Measurements from ENCODE around the gene COX5B.
"Not testable (repeated sequence)": the region's sequence is repeated elsewhere in the genome, so short reads cannot be mapped to it uniquely, and the experiment has no call there.

The COX5B gene

GRCh38 chr2:97662895-97663625 lies 17.2 kb downstream of the COX5B start:
- DNase-seq (ENCODE audit: low read depth): peak; percentile 86
- H3K4me1 ChIP-seq (ENCODE audit: control insufficient read depth, insufficient read depth, low read length): peaks cover 31% of the 10 kb centered on the region
- no peaks in the 10 kb centered on the region for H3K27me3 ChIP-seq (replicated peaks; ENCODE audit: control insufficient read depth, insufficient read depth, low read length)
- peak overlapping the region; percentile 83 for H3K4me3 ChIP-seq (ENCODE audit: low read length)
- H3K9ac ChIP-seq (ENCODE audit: low read length): peak overlapping the region; percentile 87
- peaks cover 11% of the 10 kb centered on the region for H3K36me3 ChIP-seq (ENCODE audit: control insufficient read depth, insufficient read depth, low read length, severe bottlenecking)
- H3K9me3 ChIP-seq (ENCODE audit: control insufficient read depth, low read length): no peaks in the 10 kb centered on the region

DNA sequence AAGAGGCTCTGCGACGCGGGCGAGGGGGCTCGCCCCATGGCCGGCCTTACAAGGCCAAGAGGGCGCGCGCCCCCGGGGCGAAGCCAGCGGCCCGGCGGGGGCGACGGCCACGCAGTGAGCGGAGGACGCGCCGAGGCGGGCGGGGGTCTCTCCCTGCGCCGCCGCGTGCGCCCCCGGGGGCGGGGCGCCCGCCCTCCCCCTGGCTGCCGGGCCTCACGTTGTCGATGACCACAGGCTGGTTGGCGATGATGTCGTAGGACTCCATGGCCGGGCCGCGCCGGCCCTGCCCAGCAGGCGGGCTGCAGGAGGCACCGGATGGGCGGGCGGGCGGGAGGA lies 17.7 kb downstream of the COX5B start:
- Histone ChIP-seq H3K36me3 (ENCODE audit: control insufficient read depth, insufficient read depth, low read length, severe bottlenecking) (peaks cover 6% of the 10 kb centered on the region), H3K27me3 (replicated peaks; ENCODE audit: control insufficient read depth, insufficient read depth, low read length) (no peaks in the 10 kb centered on the region), H3K4me1 (ENCODE audit: control insufficient read depth, insufficient read depth, low read length) (peaks cover 31% of the 10 kb centered on the region)

GRCh38 chr2:97663962-97664635 lies 18.2 kb downstream of the COX5B start, which contains the start of gene ACTR1B:
Gene ACTR1B, minus strand, starts transcription at chr2:97664044. Its CDS starts 154 bp downstream, at chr2:97663890.
- H3K9ac ChIP-seq (ENCODE audit: low read length): peak within 1 kb of the TSS; percentile 87
- H3K4me3 ChIP-seq (ENCODE audit: low read length): peak within 1 kb of the TSS; percentile 83
- H3K9me3 ChIP-seq (ENCODE audit: control insufficient read depth, low read length): no peaks in the 10 kb centered on the region
- H3K36me3 ChIP-seq (ENCODE audit: control insufficient read depth, insufficient read depth, low read length, severe bottlenecking): peaks cover under 1% of the 10 kb centered on the region
- peak; percentile 98 for DNase-seq (ENCODE audit: low read depth)
- H3K4me1 ChIP-seq (ENCODE audit: control insufficient read depth, insufficient read depth, low read length): peaks cover 31% of the 10 kb centered on the region
- H3K27me3 ChIP-seq (replicated peaks; ENCODE audit: control insufficient read depth, insufficient read depth, low read length): no peaks in the 10 kb centered on the region

More for the DNA sequence above, 17.7 kb downstream of the COX5B start:
- Histone ChIP-seq H3K9ac (ENCODE audit: low read length) (peak overlapping the region; percentile 87), H3K4me3 (ENCODE audit: low read length) (peak overlapping the region; percentile 83), H3K9me3 (ENCODE audit: control insufficient read depth, low read length) (no peaks in the 10 kb centered on the region)
- no peak for DNase-seq (ENCODE audit: low read depth)

GRCh38 chr2:97664636-97664970 lies 18.7 kb downstream of the COX5B start:
- Histone ChIP-seq H3K27me3 (replicated peaks; ENCODE audit: control insufficient read depth, insufficient read depth, low read length) (no peaks in the 10 kb centered on the region), H3K9ac (ENCODE audit: low read length) (peak overlapping the region; percentile 80), H3K4me3 (ENCODE audit: low read length) (peak overlapping the region; percentile 83), H3K9me3 (ENCODE audit: control insufficient read depth, low read length) (no peaks in the 10 kb centered on the region), H3K36me3 (ENCODE audit: control insufficient read depth, insufficient read depth, low read length, severe bottlenecking) (no peaks in the 10 kb centered on the region), H3K4me1 (ENCODE audit: control insufficient read depth, insufficient read depth, low read length) (peaks cover 31% of the 10 kb centered on the region)
- DNase-seq (ENCODE audit: low read depth): no peak

DNA sequence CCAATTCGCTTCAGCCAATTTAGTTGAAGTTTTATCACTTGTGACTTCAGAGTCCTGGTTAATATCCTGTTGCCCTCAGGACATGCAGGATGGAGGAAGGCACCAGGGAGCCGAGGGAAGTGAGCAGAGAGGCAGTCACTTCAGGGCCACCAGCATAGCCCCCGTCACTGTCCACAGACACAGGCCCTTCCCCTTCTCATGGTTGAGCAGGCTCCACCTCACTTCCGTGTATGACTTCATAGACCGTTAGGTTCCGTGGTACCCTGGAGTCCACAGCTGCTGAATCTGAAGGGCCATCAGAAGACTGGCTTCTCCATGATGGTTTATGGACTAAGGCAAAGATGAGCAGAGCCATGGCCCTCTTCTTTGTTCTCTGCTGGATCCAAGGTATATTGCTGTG lies 23.6 kb downstream of the COX5B start, which contains the start of gene C2orf92:
Gene C2orf92, plus strand, starts transcription at position 266 of the 400 bp plus-strand sequence. Its CDS starts 76 bp downstream, at position 342.
- Histone ChIP-seq H3K36me3 (ENCODE audit: control insufficient read depth, insufficient read depth, low read length, severe bottlenecking) (no peaks in the 10 kb centered on the region), H3K9ac (ENCODE audit: low read length) (no peak within 1 kb of the TSS), H3K9me3 (ENCODE audit: control insufficient read depth, low read length) (no peaks in the 10 kb centered on the region), H3K4me1 (ENCODE audit: control insufficient read depth, insufficient read depth, low read length) (peaks cover 5% of the 10 kb centered on the region), H3K4me3 (ENCODE audit: low read length) (no peak within 1 kb of the TSS), H3K27me3 (replicated peaks; ENCODE audit: control insufficient read depth, insufficient read depth, low read length) (no peaks in the 10 kb centered on the region)
- no peak for DNase-seq (ENCODE audit: low read depth)

- Histone ChIP-seq H3K9ac (ENCODE audit: low read length) (no peak overlapping the region), H3K36me3 (ENCODE audit: control insufficient read depth, insufficient read depth, low read length, severe bottlenecking) (no peaks in the 10 kb centered on the region), H3K4me3 (ENCODE audit: low read length) (no peak overlapping the region), H3K4me1 (ENCODE audit: control insufficient read depth, insufficient read depth, low read length) (no peaks in the 10 kb centered on the region), H3K9me3 (ENCODE audit: control insufficient read depth, low read length) (no peaks in the 10 kb centered on the region), H3K27me3 (replicated peaks; ENCODE audit: control insufficient read depth, insufficient read depth, low read length) (no peaks in the 10 kb centered on the region)
- no peak for DNase-seq (ENCODE audit: low read depth)
These were observed 24.6 kb downstream of the COX5B start for GRCh38 chr2:97670471-97670870.

DNA sequence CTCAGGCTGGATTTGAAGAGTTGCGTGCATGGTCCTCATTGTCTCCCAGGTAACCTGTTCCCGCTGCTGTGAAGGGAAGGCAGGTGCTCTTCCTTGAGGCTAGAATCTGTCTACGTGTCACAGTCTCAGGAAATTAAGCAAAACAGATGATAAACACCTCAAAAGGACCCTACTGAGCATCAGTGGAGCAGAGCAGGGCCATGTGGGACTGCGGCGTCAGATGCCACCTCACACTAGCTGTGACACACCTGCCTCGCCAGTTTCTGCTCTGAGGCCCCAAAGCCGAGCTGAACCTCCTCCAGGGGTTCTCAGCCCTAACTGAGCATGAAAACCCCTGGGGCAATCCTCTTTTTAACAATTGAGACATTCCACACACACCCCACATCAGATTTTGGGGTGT lies 25.7 kb downstream of the COX5B start:
- no peaks in the 10 kb centered on the region for H3K9me3 ChIP-seq (ENCODE audit: control insufficient read depth, low read length)
- H3K36me3 ChIP-seq (ENCODE audit: control insufficient read depth, insufficient read depth, low read length, severe bottlenecking): no peaks in the 10 kb centered on the region
- no peak overlapping the region for H3K9ac ChIP-seq (ENCODE audit: low read length)
- no peaks in the 10 kb centered on the region for H3K4me1 ChIP-seq (ENCODE audit: control insufficient read depth, insufficient read depth, low read length)
- H3K4me3 ChIP-seq (ENCODE audit: low read length): no peak overlapping the region
- DNase-seq (ENCODE audit: low read depth): no peak
- no peaks in the 10 kb centered on the region for H3K27me3 ChIP-seq (replicated peaks; ENCODE audit: control insufficient read depth, insufficient read depth, low read length)

DNA sequence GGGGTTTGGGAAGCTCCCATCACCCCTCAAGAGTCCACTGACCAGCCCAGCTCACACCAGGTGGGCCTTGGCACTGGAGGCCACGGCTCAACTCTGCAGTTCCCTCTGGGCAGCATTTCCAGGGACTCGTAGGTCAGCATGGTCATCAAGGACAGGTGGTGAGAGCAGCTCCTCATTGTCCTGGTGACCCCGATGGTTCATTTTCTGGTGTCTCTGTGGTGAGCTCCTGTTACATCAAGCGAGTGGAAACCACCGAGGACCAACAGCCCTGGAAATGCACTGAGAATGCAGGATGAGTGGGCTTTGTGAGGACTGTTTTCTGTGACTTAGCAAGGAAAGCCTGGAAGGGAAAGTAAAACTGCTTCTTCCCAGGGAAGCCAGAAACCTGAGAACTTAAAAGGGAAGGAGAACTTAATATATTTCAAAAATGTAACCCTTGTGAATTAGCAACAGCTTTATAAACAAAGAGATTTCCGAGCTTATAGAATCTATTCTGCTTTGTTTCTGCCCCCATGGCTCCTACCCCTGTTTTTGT lies 26.8 kb downstream of the COX5B start:
- not testable (repeated sequence) for H3K4me1 ChIP-seq (ENCODE audit: control insufficient read depth, insufficient read depth, low read length); H3K36me3 ChIP-seq (ENCODE audit: control insufficient read depth, insufficient read depth, low read length, severe bottlenecking); H3K27me3 ChIP-seq (replicated peaks; ENCODE audit: control insufficient read depth, insufficient read depth, low read length); H3K9me3 ChIP-seq (ENCODE audit: control insufficient read depth, low read length); H3K4me3 ChIP-seq (ENCODE audit: low read length); H3K9ac ChIP-seq (ENCODE audit: low read length)
- peak; percentile 34 for DNase-seq (ENCODE audit: low read depth)

DNA sequence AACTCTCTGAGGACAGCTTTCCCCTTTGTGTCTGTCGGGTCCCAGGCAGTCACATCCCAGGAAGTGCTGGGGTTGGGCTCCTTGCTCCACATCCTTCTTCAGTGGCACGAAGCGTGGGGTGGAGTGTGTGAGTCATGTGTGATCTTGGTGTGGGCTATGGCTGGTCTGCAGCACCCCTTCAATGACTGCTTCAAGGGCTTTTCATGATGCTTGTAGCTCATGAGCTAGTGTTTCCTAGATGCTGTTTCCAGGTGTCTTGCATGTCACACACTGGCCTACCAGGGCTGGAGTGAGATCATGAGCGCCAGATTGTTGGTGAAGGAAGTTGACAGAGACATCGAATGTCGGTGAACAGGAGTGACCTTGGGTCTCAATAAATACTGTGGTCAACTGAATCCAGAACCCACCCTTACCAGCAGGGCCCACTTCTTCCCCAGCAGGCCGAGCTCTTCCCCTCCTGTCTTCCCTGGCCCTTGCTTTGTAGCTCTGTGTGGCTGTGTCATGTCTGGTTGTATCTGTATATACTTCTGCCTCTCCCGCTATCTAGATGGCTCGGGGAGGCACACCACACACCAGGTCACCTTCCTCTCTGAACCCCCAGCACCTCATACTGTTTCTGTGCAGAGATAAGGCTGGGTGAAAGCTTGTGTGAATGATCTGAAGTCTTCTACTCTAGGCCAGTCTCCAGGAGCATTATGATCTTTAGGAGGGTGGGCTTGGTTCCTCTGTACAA lies 27.5 kb downstream of the COX5B start:
- peak; percentile 25 for DNase-seq (ENCODE audit: low read depth)

DNA sequence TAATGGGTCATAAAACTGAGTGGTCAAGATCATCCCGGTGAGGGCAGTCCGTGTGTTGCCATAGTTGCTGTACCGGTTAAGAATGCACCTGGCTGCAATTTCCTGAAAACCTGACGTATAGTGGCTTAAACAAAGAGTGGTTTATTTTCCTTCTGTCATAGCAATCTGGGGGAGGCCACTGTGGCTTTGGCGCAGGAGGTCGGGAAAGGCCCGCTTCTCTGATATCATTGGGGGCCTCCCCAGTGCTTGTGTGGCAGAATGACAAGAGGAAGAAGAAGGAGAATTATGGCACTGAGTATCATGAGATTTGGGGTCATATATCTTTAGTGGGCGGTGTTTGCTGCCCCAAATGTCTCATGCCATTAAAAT lies 28.0 kb downstream of the COX5B start:
- no peaks in the 10 kb centered on the region for H3K4me1 ChIP-seq (ENCODE audit: control insufficient read depth, insufficient read depth, low read length)
- DNase-seq (ENCODE audit: low read depth): no peak
- no peak overlapping the region for H3K4me3 ChIP-seq (ENCODE audit: low read length)
- no peaks in the 10 kb centered on the region for H3K27me3 ChIP-seq (replicated peaks; ENCODE audit: control insufficient read depth, insufficient read depth, low read length)
- H3K9me3 ChIP-seq (ENCODE audit: control insufficient read depth, low read length): peaks cover 3% of the 10 kb centered on the region
- no peak overlapping the region for H3K9ac ChIP-seq (ENCODE audit: low read length)
- no peaks in the 10 kb centered on the region for H3K36me3 ChIP-seq (ENCODE audit: control insufficient read depth, insufficient read depth, low read length, severe bottlenecking)

More for the DNA sequence above, 27.5 kb downstream of the COX5B start:
- H3K9ac ChIP-seq (ENCODE audit: low read length): no peak overlapping the region
- no peaks in the 10 kb centered on the region for H3K36me3 ChIP-seq (ENCODE audit: control insufficient read depth, insufficient read depth, low read length, severe bottlenecking)
- no peak overlapping the region for H3K4me3 ChIP-seq (ENCODE audit: low read length)
- H3K9me3 ChIP-seq (ENCODE audit: control insufficient read depth, low read length): peaks cover 3% of the 10 kb centered on the region
- H3K4me1 ChIP-seq (ENCODE audit: control insufficient read depth, insufficient read depth, low read length): no peaks in the 10 kb centered on the region
- no peaks in the 10 kb centered on the region for H3K27me3 ChIP-seq (replicated peaks; ENCODE audit: control insufficient read depth, insufficient read depth, low read length)

- no peaks in the 10 kb centered on the region for H3K27me3 ChIP-seq (replicated peaks; ENCODE audit: control insufficient read depth, insufficient read depth, low read length)
These were observed 29.7 kb downstream of the COX5B start for GRCh38 chr2:97675430-97676113.

More at GRCh38 chr2:97675430-97676113, 29.7 kb downstream of the COX5B start:
- Histone ChIP-seq H3K9me3 (ENCODE audit: control insufficient read depth, low read length) (peaks cover 3% of the 10 kb centered on the region), H3K4me1 (ENCODE audit: control insufficient read depth, insufficient read depth, low read length) (no peaks in the 10 kb centered on the region), H3K9ac (ENCODE audit: low read length) (no peak overlapping the region), H3K4me3 (ENCODE audit: low read length) (no peak overlapping the region), H3K36me3 (ENCODE audit: control insufficient read depth, insufficient read depth, low read length, severe bottlenecking) (no peaks in the 10 kb centered on the region)
- no peak for DNase-seq (ENCODE audit: low read depth)
